ENCODE results near the gene SLF1. TPM values are rescaled to one million over a fixed set of nuclear protein-coding genes. Genes with fewer than 3 reads are reported as not detected.
A peak's percentile ranks its signal among the peaks of the same experiment; 100 is the strongest.

SLF1 gene
- total and polyA plus RNA-seq, 9 of the 15 experiments (the other 6 are each of a cell fraction or from before 2014, with no cell fraction given): 9.8 to 31.1 (median 16.3) TPM

GRCh38 chr5:94618493-94619328, at the start of gene SLF1, which contains the start of gene KIAA0825 (continued):
- no peak for TF ChIP-seq TSHZ1 (CRISPR knock-in tag; IDR thresholded peaks at IDR 0.05)
- TF ChIP-seq, protein P1, sequence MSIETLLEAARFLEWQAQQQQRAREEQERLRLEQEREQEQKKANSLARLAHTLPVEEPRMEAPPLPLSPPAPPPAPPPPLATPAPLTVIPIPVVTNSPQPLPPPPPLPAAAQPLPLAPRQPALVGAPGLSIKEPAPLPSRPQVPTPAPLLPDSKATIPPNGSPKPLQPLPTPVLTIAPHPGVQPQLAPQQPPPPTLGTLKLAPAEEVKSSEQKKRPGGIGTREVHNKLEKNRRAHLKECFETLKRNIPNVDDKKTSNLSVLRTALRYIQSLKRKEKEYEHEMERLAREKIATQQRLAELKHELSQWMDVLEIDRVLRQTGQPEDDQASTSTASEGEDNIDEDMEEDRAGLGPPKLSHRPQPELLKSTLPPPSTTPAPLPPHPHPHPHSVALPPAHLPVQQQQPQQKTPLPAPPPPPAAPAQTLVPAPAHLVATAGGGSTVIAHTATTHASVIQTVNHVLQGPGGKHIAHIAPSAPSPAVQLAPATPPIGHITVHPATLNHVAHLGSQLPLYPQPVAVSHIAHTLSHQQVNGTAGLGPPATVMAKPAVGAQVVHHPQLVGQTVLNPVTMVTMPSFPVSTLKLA (conservative IDR thresholded peaks at IDR 0.05): peak; percentile 77 to 93
- TF ChIP-seq ZNF609 (CRISPR knock-in tag; IDR thresholded peaks at IDR 0.05; ENCODE audit: borderline replicate concordance): no peak
- TF ChIP-seq SRSF7 (optimal IDR thresholded peaks at IDR 0.05; ENCODE audit: low read depth, low read length): no peak
- no peak for TF ChIP-seq COPS2 (conservative IDR thresholded peaks at IDR 0.05)
- peak; percentile 60 to 85 for TF ChIP-seq E2F6 (IDR thresholded peaks at IDR 0.05; ENCODE audit: borderline replicate concordance in 1 of 2, extremely low read depth in 1 of 2, insufficient read depth in 1 of 2, insufficient read length in 1 of 2, low read depth in 1 of 2, low read length in 1 of 2, poor library complexity in 1 of 2, severe bottlenecking in 1 of 2)
- TF ChIP-seq ARID4B (CRISPR knock-in tag; IDR thresholded peaks at IDR 0.05): peak; percentile 97

Measured in K562 (cell line).